Measurements from ENCODE around the gene MAP4K2. TPM values are rescaled to one million over a fixed set of nuclear protein-coding genes. Genes with fewer than 3 reads are reported as not detected.
"Not testable (repeated sequence)": the region's sequence is repeated elsewhere in the genome, so short reads cannot be mapped to it uniquely, and the experiment has no call there.

The MAP4K2 gene
- polyA plus RNA-seq, 1 donor: 9.2 TPM

DNA sequence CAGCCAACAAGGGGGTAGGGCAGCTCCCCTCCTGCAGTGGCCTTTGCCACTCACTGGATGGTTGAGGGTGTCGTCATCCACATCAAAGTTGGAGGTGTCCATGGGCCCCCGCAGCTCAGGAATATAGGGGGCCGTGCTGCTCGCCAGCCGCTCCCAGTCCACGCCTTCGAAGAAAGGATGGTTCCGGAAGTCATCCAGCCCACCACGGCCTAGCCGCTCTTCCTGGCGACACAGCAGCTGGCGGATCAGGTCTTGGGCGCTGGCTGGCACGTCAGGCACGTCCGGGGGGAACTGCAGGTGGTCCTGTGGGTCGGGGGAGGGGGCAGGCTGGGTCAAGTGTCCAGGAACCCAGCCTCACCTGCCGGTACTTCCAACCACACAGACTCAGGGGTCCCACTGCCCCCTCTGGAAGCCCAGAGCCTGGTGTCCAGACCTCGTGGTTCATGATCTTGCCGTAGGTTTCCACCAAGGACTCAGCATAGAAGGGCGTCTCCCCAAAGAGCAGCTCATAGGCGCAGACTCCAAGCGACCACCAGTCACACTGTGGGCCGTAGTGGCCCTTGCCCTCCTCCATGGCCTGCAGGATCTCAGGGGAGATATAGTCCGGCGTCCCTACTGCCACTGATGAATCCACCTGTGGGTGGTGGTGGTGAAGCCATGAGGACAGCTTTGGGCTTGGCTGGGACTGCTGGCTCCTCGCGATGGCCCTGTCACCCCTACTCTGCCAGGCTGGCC is 35.8 kb upstream of the MAP4K2 start:
- DNase-seq (ENCODE audit: low read depth): no peak

- no peak for DNase-seq (ENCODE audit: low read depth)
Observed at GRCh38 chr11:64837887-64838351, 34.9 kb upstream of the MAP4K2 start.

DNA sequence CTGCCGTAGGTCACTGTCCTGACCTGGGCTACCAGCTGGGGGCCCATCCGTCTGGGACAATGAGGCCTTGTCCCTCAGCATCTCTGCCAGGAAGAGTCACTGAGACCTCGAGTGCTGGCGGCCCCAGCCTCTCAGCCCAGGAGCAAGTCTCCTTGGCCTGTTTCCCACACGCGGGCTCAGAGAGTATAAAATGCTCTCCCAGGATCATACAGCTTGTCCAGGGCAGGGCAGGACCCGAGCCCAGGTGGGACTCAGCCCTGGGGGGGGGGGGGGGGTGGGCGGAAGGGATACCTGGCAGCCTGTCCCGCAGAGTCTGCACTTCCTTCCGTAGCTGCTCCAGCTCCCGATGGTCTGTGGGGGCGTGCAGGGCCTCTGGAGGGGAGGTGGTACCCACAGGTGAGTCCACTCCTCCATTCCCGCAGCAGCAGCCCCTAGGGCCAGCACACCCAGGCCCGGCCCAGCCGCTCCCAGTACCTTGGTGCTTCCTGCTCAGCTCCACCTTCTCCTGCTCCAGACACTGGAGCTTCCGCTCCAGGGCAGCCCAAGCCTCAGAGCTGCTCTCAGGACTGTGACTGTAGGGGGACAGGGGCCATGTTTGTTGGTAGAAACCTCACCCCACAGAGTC is 33.5 kb upstream of the MAP4K2 start:
- no peak for DNase-seq (ENCODE audit: low read depth)

- DNase-seq (ENCODE audit: low read depth): no peak
Observed at GRCh38 chr11:64835616-64836447, 32.8 kb upstream of the MAP4K2 start.

DNA sequence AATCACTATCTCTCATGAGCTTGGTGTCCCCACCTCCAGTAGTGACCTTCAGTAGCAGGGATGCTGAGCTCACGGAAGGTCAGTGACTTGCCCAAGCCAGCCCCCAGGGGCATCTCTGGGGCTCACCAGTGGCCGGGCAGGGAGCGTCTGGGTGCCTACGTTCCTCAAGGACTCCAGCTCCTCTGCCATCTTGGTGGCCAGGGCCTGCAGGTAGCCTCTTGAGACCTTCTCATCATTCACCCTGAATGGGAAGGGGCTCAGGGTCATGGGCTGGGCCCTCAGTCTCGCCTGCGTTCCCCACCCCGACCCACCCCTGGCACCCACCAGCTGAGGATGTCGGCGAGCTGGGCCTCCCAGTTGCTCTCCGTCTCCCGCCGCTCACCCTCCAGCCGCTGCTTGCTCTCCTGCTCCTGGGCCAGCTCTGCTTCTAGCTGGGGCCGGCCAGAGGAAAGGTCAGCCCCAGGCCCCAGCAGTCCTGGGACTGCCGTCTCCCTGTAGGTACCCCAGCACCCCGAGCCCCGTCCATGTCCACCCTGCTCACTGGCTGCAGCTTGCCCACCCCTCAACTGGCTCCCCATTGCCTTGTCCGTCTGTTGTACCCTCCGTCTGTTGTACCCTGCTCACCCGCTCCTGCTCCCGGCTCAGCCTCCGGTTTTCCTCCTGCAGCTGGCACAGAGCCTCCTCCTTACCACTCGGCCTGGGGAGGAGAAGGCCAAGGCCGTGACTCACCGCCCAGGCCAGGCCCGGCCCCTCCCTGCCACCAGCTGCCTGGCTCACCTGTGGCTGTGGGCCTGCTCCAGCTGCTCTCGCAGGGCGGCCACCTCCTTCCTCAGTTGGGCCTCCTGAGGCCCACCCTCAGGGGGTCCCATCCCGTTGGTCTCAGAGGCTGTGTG is 32.0 kb upstream of the MAP4K2 start:
- no peak for DNase-seq (ENCODE audit: low read depth)

DNA sequence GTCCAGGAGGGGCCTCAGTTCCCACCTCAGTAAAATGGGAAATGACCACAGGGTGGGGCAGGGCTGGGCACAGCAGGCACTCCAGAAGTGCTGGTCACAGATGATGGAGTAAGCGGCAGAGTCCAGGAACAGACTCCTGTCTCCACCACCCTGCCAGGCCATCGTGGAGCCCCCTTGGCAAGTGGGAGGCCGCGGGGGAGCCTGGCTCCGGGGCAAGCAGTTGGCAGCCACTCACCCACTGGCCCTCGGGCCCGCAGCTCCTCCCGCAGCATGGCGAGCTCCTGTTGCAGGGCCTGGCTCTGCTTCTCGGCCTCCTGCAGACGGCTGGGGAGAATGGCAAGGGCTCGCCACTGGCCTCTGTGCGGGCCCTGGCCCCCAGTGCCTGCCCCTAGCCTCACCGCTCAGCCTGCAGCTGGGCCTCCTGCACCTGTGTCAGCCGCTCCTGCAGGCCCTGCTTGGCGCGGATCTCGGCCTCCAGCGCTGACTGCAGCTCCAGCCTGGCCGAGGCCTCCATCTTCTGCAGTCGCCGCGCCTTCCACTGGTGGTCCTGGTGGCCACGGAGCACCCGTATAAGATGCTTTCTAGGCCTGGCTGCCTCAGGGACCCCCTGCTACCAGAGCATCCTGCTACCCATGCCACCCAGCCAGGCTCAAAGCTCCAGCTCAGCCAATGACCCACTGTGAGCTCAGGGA is 31.2 kb upstream of the MAP4K2 start:
- DNase-seq (ENCODE audit: low read depth): no peak

DNA sequence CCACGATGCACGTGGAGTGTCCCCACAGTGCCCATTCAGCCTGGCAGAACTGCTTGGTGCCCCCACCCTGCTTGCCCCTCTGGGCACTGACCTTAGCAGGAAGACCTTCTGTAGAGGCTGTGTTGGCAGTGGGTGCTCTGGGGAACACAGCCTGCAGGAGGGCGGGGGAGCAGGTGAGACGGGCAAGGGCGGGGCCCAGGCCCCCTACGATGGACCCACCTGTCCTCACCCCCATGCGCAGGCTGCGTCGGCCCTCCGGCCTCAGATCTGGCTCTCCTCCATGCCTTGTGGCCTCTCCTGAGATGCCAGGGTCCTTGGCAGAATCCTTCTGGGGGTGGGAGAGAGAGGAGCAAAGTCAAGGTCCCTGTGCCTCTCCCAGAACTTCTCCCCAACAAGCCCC is 30.5 kb upstream of the MAP4K2 start:
- DNase-seq (ENCODE audit: low read depth): no peak

DNA sequence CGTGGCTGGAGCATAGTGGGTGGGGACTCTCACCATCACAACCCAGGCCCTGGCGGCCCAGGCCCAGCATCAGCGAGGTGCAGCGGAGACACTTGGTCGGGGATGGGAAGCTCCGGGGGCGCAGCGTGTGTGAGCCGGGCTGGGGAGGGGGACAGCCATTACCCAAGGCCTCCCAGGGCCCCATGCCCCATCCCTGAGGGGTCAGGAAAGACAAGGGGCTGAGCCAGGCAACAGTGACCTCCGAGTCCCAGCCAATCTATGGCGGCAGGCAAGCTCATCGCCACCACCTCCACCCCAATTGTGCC is 30.1 kb upstream of the MAP4K2 start:
- no peak for DNase-seq (ENCODE audit: low read depth)

DNA sequence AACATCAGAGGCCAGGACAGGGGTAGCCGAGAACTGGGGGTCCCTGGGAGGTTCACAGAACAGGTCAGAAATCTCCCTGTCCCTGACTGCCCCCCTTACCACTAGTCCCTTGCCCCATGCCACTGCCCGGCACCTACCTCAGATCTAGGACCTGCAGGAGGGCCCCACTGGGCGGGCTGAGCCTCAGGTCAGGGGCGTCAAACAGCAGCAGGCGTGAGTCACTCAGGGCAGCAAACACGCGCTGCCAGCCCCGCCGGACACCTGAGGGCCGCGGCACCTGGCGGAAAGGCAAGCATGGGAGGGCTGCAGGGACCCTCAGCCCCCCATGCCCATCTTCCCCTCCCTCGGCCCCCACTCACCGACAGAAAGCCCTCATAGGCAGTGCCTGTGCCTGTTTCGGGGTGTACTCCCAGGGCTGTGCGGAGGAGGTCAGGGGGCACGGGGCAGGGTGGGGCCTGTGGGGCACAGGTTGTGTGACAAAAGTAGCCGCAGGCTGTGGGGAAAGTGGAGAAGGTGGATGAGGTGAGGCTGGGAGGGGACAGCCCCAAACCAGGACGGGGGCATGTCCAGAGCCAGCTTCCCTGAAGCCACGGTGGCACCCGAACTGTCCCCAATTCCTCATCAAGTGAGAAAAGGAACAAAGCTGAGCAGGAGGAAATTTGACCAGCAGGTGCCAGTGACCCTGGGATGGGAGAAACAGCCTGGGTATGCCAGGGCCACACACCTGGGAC is 29.6 kb upstream of the MAP4K2 start:
- no peak for DNase-seq (ENCODE audit: low read depth)

- DNase-seq (ENCODE audit: low read depth): no peak
Observed at GRCh38 chr11:64831411-64831891, 28.4 kb upstream of the MAP4K2 start.

- no peak for DNase-seq (ENCODE audit: low read depth)
Observed at GRCh38 chr11:64829536-64830251, 26.7 kb upstream of the MAP4K2 start.

DNA sequence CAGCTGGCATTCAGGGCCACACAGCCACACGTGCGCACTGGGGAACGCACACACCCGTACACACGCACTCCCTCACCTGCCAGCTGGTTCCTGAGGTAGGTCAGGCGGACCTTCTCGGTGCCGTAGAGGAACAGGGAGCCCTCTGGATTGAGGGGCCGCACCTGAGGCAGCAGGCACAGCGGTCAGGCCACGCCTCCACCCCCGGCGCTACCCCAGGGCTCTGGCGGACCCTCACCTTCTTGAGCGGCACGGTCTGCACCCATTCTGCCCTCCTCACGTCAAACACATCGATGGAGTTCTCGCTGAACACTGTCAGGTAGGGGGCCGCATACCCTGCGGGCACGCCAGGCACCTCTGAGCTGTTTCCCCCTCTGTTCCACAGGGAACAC is 24.4 kb upstream of the MAP4K2 start:
- no peak for DNase-seq (ENCODE audit: low read depth)

- DNase-seq (ENCODE audit: low read depth): no peak
Observed at GRCh38 chr11:64826578-64827450, 23.8 kb upstream of the MAP4K2 start.

- DNase-seq (ENCODE audit: low read depth): no peak
Observed at GRCh38 chr11:64826062-64826461, 23.0 kb upstream of the MAP4K2 start.

GRCh38 chr11:64823568-64824119 is 20.6 kb upstream of the MAP4K2 start:
- DNase-seq (ENCODE audit: low read depth): no peak

DNA sequence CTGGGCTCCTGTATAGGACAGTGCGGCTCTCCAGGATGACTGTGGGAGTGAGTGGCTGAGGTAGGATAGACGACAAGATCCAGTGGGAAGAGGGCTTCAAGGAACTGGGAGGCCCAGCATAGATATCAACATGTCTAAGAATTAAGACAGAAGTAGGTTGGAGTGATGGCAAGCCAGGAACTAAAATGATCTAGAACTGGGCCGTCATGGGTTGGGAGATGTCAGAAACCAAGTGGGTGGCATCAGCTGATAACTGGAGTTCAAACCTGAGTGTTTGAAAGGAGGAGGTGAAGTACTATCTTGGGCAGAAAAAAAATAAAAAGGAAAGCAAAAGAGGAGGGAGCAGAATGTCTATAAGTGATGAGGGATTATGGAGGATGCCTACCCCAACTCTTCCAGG is 14.5 kb upstream of the MAP4K2 start:
- DNase-seq (ENCODE audit: low read depth): no peak

DNA sequence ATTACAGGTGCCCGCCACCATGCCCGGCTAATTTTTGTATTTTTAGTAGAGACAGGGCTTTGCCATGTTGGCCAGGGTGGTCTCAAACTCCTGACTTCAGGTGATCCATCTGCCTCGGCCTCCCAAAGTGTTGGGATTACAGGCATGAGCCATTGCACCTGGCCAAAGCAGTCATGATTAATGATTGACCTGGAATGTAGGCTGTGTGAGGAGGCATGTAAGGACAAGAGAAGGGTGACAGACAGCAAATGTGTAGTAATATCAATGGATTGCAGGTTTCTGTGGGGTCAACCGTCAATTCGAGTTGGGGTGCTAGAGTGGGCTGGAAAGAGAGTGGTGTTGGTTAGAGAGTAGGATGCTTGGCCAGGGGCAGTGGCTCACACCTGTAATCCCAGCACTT is 12.4 kb upstream of the MAP4K2 start:
- DNase-seq (ENCODE audit: low read depth): not testable (repeated sequence)

DNA sequence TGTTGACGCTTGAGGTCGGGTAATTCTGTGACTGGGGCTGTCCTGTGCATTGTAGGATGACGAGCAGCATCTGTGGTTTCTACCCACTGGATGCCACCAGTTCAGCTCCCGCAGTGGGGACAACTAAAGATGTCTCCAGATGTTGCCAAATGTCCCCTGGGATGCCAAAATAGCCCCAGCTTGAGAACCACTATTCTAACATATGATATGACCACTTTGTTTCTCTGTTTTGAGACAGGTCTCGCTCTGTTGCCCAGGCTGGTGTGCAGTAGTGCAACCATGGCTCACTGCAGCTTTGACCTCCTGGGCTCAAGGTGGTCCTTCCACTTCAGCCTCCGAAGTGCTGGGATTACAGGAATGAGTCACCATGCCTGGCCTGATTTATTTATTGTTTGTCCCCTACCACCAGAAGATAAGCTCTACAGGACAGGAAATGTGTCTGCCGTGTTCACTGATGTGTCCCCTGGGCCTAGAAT is 11.7 kb upstream of the MAP4K2 start:
- DNase-seq (ENCODE audit: low read depth): no peak
